OCI-LY3 (cell line): ENCODE measurements around the gene SRPX.

Experiments used
- CTCF ChIP-seq: fragments of 200-600, 300-600 bp; sonication (generic); IDR thresholded peaks from 2 replicates; pipeline ENCODE4 v1.5.1; 2014; ENCODE audit warnings: antibody characterized with exemption, low read length, low read depth
- EZH2phosphoT487 ChIP-seq: fragments of 200-600 bp; shearing (Covaris generic); IDR thresholded peaks from 2 replicates; pipeline ENCODE4 v1.6.1; 2018; ENCODE audit warnings: antibody characterized with exemption, mixed run types, low read depth

GRCh38 chrX:38205039-38205438, 15.6 kb downstream of the SRPX start:
- no peak for TF ChIP-seq CTCF
- no peak for TF ChIP-seq EZH2phosphoT487
